Upper lobe of left lung (tissue), 6 donors: ENCODE data around the gene NUMBL. TPM values are rescaled to one million over a fixed set of nuclear protein-coding genes. Genes with fewer than 3 reads are reported as not detected.

Experiments
- ATAC-seq, 2 donors: fragments of 200-7000 bp; cut with Tn5 transposase; one replicate each; pipeline ENCODE4 v1.9.1; 2022; ENCODE audit warnings: mild to moderate bottlenecking in 2 of 2, moderate library complexity in 2 of 2; ENCODE audit not compliant: low FRiP score in 2 of 2
- DNase-seq, 2 donors: peaks; one replicate each; pipeline ENCODE4 v3.0.0-alpha.2; 2019 to 2020
- H3K27ac ChIP-seq, 4 donors: fragments of 200-600 bp; sonication (generic); one replicate each; pipeline ENCODE4 v1.5.1; 2016 to 2019
- H3K27me3 ChIP-seq, 4 donors: fragments of 200-600 bp; sonication (generic); one replicate each; pipeline ENCODE4 v1.5.1; 2017 to 2019
- H3K36me3 ChIP-seq, 4 donors: fragments of 200-600 bp; sonication (generic); one replicate each; pipeline ENCODE4 v1.5.1; 2016 to 2019
- H3K4me1 ChIP-seq, 4 donors: fragments of 200-600 bp; sonication (generic); one replicate each; pipeline ENCODE4 v1.5.1; 2018 to 2019
- H3K4me3 ChIP-seq, 4 donors: fragments of 200-600 bp; sonication (generic); one replicate each; pipeline ENCODE4 v1.5.1; 2017 to 2019; ENCODE audit warnings: mild to moderate bottlenecking in 2 of 4, moderate library complexity in 1 of 4
- H3K9me3 ChIP-seq, 4 donors: fragments of 200-600 bp; sonication (generic); one replicate each; pipeline ENCODE4 v1.5.1; 2018 to 2019
- EP300 ChIP-seq, 4 donors: sonication (generic); formaldehyde crosslinking; IDR thresholded peaks; one replicate each; pipeline ENCODE4 v1.5.1; 2017; ENCODE audit warnings: antibody characterized with exemption in 4 of 4, control low read depth in 2 of 4
- POLR2A ChIP-seq, 4 donors: fragments of 450-650 bp; IDR thresholded peaks; one replicate each; pipeline ENCODE4 v1.5.1; 2016 to 2017; ENCODE audit warnings: antibody characterized with exemption in 4 of 4, mild to moderate bottlenecking in 2 of 4
- POLR2AphosphoS5 ChIP-seq, 2 donors: sonication (generic); formaldehyde crosslinking; IDR thresholded peaks; one replicate each; pipeline ENCODE4 v1.5.1; 2017; ENCODE audit warnings: antibody characterized with exemption in 2 of 2
- WGBS, 2 donors: methylation state at CpG; one replicate each; pipeline ENCODE4 v1.1.5; 2017 to 2018; 5-methylcytosine and 5-hydroxymethylcytosine counted together
- total RNA-seq, 6 donors: library from RNA; depleted of rRNA in 4 of 6; stranded (reverse); fragments of >200 nt in 4 of 6; gene quantifications; one replicate each; pipeline versions ENCODE4 v1.1.0 to v1.2.1, GENCODE V29; 2016 to 2021
- TF ChIP-seq, protein P1 (sequence below), 6 experiments: fragments of 450-650 bp in 4 of 6; fragments of 200-600 bp in 2 of 6; sonication (generic) in 2 of 6; IDR thresholded peaks; one replicate each; pipeline ENCODE4 v1.5.1; 2016 to 2019; ENCODE audit warnings: antibody characterized with exemption in 6 of 6
- donor health status: DM: no; HTN: no; CAD: no; lungs with moderate emphysema.
- donor health status: DM: no; HTN: yes; CAD: no; lungs with severe emphysema.

The NUMBL gene
- total RNA-seq, 6 donors from 2014 or later, result 18.0 to 133 (median 23.8) TPM

DNA sequence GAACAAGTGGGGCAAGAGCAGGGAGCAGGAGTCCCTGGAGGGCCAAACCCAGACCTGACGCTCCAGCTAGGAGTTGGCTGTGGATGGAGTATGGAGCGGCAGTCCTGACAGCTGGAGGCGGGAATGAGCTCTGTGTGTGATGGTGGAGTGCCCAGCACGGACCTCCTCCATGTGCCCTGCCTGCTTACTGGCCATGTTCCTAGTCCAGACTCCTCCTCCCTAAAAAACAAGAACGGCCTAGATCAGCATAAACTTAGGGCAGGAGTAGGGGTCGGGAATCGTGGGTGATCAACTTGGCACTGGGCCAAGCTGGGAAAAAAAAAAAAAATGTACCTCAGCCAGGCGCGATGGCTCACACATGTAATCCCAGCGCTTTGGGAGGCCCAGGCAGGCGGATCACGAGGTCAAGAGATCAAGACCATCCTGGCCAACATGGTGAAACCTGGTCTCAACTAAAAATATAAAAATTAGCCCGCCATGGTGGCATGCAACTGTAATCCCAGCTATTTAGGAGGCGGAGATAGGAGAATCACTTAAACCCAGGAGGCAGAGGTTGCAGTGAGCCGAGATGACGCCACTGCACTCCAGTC is 59.8 kb downstream of the NUMBL start:
- Histone ChIP-seq H3K9me3 (no peaks in the 10 kb centered on the region), H3K36me3 (peaks cover 0 to 17% (median 13%) of the 10 kb centered on the region in 4 donors), H3K4me1 (peaks cover 6 to 10% (median 6%) of the 10 kb centered on the region in 4 donors), H3K27ac (no peak overlapping the region), H3K4me3 (no peak overlapping the region), H3K27me3 (no peaks in the 10 kb centered on the region)
- DNase-seq (no peak), ATAC-seq (no peak)
- TF ChIP-seq POLR2AphosphoS5 (IDR thresholded peaks at IDR 0.05) (no peak), POLR2A (IDR thresholded peaks at IDR 0.05) (no peak), EP300 (IDR thresholded peaks at IDR 0.05) (no peak)
- TF ChIP-seq, protein P1, sequence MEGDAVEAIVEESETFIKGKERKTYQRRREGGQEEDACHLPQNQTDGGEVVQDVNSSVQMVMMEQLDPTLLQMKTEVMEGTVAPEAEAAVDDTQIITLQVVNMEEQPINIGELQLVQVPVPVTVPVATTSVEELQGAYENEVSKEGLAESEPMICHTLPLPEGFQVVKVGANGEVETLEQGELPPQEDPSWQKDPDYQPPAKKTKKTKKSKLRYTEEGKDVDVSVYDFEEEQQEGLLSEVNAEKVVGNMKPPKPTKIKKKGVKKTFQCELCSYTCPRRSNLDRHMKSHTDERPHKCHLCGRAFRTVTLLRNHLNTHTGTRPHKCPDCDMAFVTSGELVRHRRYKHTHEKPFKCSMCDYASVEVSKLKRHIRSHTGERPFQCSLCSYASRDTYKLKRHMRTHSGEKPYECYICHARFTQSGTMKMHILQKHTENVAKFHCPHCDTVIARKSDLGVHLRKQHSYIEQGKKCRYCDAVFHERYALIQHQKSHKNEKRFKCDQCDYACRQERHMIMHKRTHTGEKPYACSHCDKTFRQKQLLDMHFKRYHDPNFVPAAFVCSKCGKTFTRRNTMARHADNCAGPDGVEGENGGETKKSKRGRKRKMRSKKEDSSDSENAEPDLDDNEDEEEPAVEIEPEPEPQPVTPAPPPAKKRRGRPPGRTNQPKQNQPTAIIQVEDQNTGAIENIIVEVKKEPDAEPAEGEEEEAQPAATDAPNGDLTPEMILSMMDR (IDR thresholded peaks at IDR 0.05), result no peak
- WGBS, 2 donors, result 70 to 80% methylated on average over 16 of the region's 16 CpGs

DNA sequence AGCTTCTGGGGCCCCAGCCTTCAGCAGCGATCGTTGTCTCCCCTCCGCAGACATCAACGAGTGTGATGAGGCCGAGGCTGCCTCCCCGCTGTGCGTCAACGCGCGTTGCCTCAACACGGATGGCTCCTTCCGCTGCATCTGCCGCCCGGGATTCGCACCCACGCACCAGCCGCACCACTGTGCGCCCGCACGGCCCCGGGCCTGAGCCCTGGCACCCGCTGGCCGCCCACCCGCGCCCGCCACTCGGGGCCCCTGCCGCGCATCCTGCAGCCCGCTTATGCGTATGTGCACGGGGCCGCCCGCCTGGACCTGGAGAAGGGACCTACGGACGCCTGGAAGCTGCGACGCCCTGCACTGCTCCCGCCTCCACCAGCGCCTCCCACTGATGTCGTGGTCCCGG is 61.1 kb downstream of the NUMBL start:
- WGBS, 2 donors, result 94 to 96% methylated on average over 18 to 41 of the region's 42 CpGs
- Histone ChIP-seq H3K36me3 (peaks cover 0 to 19% (median 16%) of the 10 kb centered on the region in 4 donors), H3K4me3 (no peak overlapping the region), H3K27me3 (no peaks in the 10 kb centered on the region), H3K4me1 (peaks cover 4 to 6% (median 5%) of the 10 kb centered on the region in 4 donors), H3K9me3 (no peaks in the 10 kb centered on the region), H3K27ac (no peak overlapping the region)
- TF ChIP-seq POLR2AphosphoS5 (IDR thresholded peaks at IDR 0.05) (no peak), EP300 (IDR thresholded peaks at IDR 0.05) (no peak), POLR2A (IDR thresholded peaks at IDR 0.05) (no peak)
- TF ChIP-seq, protein P1 (IDR thresholded peaks at IDR 0.05), result no peak
- DNase-seq, result peak in 1 of 2 donors; percentile 82
- no peak for ATAC-seq

DNA sequence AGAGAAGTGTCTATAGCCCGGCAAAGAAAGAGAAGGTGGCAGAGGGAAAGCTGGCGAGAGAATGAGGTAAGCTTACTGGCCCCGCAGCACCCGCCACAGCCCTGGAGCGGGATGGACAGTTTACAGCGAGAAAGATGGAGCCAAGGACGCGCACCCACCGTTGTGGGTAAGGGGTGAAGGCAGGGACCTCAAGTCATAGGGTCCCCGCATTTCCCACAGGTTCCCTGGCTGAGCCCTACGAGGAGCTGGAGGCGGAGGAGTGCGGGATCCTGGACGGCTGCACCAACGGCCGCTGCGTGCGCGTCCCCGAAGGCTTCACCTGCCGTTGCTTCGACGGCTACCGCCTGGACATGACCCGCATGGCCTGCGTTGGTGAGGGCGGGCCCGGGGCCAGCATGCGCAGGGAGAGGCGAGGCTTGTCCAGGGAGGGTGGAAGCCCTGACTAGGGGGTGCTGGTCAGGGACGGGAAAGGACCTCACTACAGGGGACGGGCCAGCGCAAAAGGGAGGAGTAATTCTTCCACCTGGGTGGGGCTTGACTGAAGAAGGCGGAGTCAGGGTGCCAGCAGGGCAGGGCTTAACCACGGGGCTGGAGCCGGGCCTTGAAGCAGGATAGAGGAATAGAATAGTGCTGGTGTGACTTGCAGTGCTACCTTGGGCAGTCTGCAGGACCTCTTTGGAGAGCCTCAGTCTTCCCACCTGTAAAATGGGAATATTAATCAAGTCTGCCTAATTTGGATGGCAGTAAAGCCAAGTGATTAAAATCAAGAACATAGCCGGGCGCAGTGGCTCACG is 62.8 kb downstream of the NUMBL start:
- Histone ChIP-seq H3K4me3 (no peak overlapping the region), H3K27ac (no peak overlapping the region), H3K9me3 (no peaks in the 10 kb centered on the region), H3K36me3 (peaks cover 0 to 24% (median 22%) of the 10 kb centered on the region in 4 donors), H3K4me1 (peaks cover 0 to 7% (median 0%) of the 10 kb centered on the region in 4 donors), H3K27me3 (no peaks in the 10 kb centered on the region)
- TF ChIP-seq POLR2A (IDR thresholded peaks at IDR 0.05) (no peak), EP300 (IDR thresholded peaks at IDR 0.05) (no peak), POLR2AphosphoS5 (IDR thresholded peaks at IDR 0.05) (no peak)
- TF ChIP-seq, protein P1 (IDR thresholded peaks at IDR 0.05), result no peak
- DNase-seq (peak in 1 of 2 donors; percentile 81), ATAC-seq (peak in 1 of 2 donors; percentile 6)
- WGBS, 2 donors, result 88 to 93% methylated on average over 34 to 35 of the region's 39 CpGs

DNA sequence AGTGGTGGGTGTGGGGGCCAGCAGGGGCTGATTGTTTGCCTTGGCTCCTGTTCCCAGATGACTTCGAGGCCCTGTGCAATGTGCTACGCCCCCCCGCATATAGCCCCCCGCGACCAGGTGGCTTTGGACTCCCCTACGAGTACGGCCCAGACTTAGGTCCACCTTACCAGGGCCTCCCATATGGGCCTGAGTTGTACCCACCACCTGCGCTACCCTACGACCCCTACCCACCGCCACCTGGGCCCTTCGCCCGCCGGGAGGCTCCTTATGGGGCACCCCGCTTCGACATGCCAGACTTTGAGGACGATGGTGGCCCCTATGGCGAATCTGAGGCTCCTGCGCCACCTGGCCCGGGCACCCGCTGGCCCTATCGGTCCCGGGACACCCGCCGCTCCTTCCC is 63.5 kb downstream of the NUMBL start:
- H3K4me3 ChIP-seq, result no peak overlapping the region
- WGBS, 2 donors, result 94 to 95% methylated on average over 14 to 15 of the region's 24 CpGs

More for the DNA sequence above, 63.5 kb downstream of the NUMBL start:
- no peak for TF ChIP-seq EP300 (IDR thresholded peaks at IDR 0.05)
- no peak for TF ChIP-seq POLR2AphosphoS5 (IDR thresholded peaks at IDR 0.05)
- TF ChIP-seq, protein P1 (IDR thresholded peaks at IDR 0.05), result no peak
- no peak for TF ChIP-seq POLR2A (IDR thresholded peaks at IDR 0.05)
- Histone ChIP-seq H3K9me3 (no peaks in the 10 kb centered on the region), H3K27me3 (no peaks in the 10 kb centered on the region), H3K4me1 (peaks cover 0 to 7% (median 0%) of the 10 kb centered on the region in 4 donors), H3K27ac (no peak overlapping the region), H3K36me3 (peaks cover 0 to 32% (median 25%) of the 10 kb centered on the region in 4 donors)
- ATAC-seq (no peak), DNase-seq (peak in 1 of 2 donors; percentile 79)
